Right atrium auricular region (tissue), 2 donors: ENCODE measurements around the gene DLG2. TPM values are rescaled to one million over a fixed set of nuclear protein-coding genes. Genes with fewer than 3 reads are reported as not detected.

ENCODE experiments used
- DNase-seq: peaks from one replicate; pipeline ENCODE4 v3.0.0-alpha.2; 2019; ENCODE audit warnings: low spot score
- H3K27ac ChIP-seq, 2 donors: fragments of 200-600 bp; sonication (generic); 1 replicate in 1 of 2; 2 replicates in 1 of 2; pipeline ENCODE4 v1.5.1; 2016 to 2019
- H3K27me3 ChIP-seq, 2 donors: fragments of 200-600 bp; sonication (generic); one replicate each; pipeline versions ENCODE4 v1.5.1 to v1.6.0; 2017 to 2019
- H3K36me3 ChIP-seq: fragments of 200-600 bp; sonication (generic); one replicate; pipeline ENCODE4 v1.5.1; 2016
- H3K4me1 ChIP-seq, 2 donors: fragments of 200-600 bp; sonication (generic); one replicate each; pipeline versions ENCODE4 v1.5.1 to v1.6.0; 2017 to 2019
- H3K4me3 ChIP-seq, 2 donors: fragments of 200-600 bp; sonication (generic); 1 replicate in 1 of 2; 2 replicates in 1 of 2; pipeline ENCODE4 v1.5.1; 2017 to 2019; ENCODE audit warnings: mild to moderate bottlenecking in 1 of 2, moderate library complexity in 1 of 2
- H3K9me3 ChIP-seq, 2 donors: fragments of 200-600 bp; sonication (generic); one replicate each; pipeline ENCODE4 v1.5.1; 2019
- total RNA-seq, 2 donors: library from RNA; depleted of rRNA; stranded (reverse); fragments of >200 nt; gene quantifications; one replicate each; pipeline ENCODE4 v1.1.0, GENCODE V29; 2016
- TF ChIP-seq, protein P1 (sequence below), 2 donors: fragments of 200-600 bp; sonication (generic); IDR thresholded peaks; one replicate each; pipeline ENCODE4 v1.5.1; 2019; ENCODE audit warnings: antibody characterized with exemption in 2 of 2

DLG2 gene
- total RNA-seq, 2 donors from 2014 or later: 6.6 to 6.7 TPM

DNA sequence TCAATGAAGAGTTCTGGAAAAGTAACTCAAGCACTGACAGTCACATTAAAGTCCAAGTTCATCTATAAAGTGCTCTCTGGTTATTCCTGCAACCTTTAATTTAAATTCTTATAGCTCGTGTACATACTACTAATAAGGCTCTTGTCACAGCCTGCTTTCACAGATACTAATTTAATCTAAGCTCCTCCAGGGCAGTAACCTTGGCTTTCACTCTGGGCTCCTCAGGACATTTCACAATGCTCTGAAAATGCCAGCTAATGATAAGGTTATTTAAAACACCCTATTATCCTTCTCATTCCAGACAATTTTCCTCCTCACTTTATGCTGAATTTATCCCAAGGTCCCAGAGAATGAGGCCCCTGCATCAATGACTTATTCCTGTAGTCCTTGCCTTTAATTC is 2098.3 kb downstream of the DLG2 start:
- TF ChIP-seq, protein P1, sequence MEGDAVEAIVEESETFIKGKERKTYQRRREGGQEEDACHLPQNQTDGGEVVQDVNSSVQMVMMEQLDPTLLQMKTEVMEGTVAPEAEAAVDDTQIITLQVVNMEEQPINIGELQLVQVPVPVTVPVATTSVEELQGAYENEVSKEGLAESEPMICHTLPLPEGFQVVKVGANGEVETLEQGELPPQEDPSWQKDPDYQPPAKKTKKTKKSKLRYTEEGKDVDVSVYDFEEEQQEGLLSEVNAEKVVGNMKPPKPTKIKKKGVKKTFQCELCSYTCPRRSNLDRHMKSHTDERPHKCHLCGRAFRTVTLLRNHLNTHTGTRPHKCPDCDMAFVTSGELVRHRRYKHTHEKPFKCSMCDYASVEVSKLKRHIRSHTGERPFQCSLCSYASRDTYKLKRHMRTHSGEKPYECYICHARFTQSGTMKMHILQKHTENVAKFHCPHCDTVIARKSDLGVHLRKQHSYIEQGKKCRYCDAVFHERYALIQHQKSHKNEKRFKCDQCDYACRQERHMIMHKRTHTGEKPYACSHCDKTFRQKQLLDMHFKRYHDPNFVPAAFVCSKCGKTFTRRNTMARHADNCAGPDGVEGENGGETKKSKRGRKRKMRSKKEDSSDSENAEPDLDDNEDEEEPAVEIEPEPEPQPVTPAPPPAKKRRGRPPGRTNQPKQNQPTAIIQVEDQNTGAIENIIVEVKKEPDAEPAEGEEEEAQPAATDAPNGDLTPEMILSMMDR (IDR thresholded peaks at IDR 0.05): no peak
- no peak overlapping the region for H3K4me3 ChIP-seq
- H3K27me3 ChIP-seq: no peaks in the 10 kb centered on the region
- H3K27ac ChIP-seq: no peak overlapping the region
- H3K36me3 ChIP-seq: no peaks in the 10 kb centered on the region
- H3K9me3 ChIP-seq: no peaks in the 10 kb centered on the region
- no peak for DNase-seq
- no peaks in the 10 kb centered on the region for H3K4me1 ChIP-seq

DNA sequence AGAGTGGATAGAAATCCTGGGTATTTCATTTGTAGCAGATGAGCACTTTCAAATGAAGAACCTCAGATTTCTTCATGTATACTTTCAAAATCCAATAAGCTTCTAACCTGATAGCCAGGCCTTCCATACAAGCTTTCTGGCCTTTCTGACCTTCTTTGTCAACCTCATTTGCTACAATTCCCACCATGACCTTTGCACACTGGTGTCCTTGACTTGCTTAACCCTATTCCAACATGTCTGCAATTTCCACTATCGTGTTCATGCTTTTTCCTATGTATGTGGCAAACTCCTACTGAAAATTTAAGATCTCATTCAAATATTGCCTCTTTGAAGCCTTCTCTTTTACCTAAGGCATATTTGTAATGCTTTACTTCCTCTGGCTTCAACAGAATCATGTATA is 2098.9 kb downstream of the DLG2 start:
- no peak for DNase-seq
- no peak overlapping the region for H3K4me3 ChIP-seq
- no peaks in the 10 kb centered on the region for H3K9me3 ChIP-seq
- TF ChIP-seq, protein P1 (IDR thresholded peaks at IDR 0.05): no peak
- no peaks in the 10 kb centered on the region for H3K4me1 ChIP-seq
- no peaks in the 10 kb centered on the region for H3K27me3 ChIP-seq
- no peaks in the 10 kb centered on the region for H3K36me3 ChIP-seq
- no peak overlapping the region for H3K27ac ChIP-seq

DNA sequence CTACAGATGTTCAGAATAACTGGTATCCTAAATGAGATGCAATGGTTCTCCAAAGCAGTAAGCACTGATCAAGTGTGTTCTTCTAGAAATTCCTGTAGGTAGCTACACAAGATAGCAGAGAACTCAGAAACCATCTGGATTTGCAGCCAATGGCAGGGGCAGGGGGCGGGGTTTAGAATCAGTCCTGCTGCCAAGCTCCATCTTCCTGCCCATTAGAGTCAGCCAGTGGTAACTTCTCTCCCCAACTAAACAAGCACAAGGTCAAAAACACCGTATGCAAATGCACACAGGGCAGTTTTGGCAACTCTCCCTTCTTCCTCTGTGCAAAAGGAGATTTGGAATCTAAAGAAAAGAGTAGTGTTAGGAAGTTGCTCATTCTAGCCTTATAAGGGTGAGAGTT is 2103.5 kb downstream of the DLG2 start:
- no peak overlapping the region for H3K27ac ChIP-seq
- no peaks in the 10 kb centered on the region for H3K4me1 ChIP-seq
- no peaks in the 10 kb centered on the region for H3K9me3 ChIP-seq
- no peak for DNase-seq
- TF ChIP-seq, protein P1 (IDR thresholded peaks at IDR 0.05): no peak
- no peaks in the 10 kb centered on the region for H3K36me3 ChIP-seq
- H3K4me3 ChIP-seq: no peak overlapping the region
- no peaks in the 10 kb centered on the region for H3K27me3 ChIP-seq

DNA sequence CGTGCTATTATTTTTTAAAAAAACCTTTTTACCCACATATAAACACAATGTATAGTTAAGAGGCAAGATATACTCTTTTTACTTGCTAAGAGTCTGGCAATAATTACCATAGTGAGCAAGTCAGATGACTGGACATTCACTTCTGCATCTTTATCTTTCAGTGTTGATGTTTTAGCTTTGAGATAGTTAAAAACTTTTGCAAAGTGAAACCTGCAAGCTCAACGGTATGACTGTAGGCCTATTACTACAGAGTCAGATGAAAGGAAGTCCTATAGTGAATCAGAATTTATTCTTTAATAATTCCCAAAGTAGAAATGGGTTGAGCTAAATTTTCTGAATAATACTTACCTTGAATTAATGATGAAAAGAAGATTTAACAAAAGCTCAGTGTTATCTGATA is 2104.2 kb downstream of the DLG2 start:
- no peaks in the 10 kb centered on the region for H3K27me3 ChIP-seq
- H3K36me3 ChIP-seq: no peaks in the 10 kb centered on the region
- TF ChIP-seq, protein P1 (IDR thresholded peaks at IDR 0.05): no peak
- no peaks in the 10 kb centered on the region for H3K4me1 ChIP-seq
- H3K27ac ChIP-seq: no peak overlapping the region
- H3K9me3 ChIP-seq: no peaks in the 10 kb centered on the region
- DNase-seq: no peak
- no peak overlapping the region for H3K4me3 ChIP-seq

DNA sequence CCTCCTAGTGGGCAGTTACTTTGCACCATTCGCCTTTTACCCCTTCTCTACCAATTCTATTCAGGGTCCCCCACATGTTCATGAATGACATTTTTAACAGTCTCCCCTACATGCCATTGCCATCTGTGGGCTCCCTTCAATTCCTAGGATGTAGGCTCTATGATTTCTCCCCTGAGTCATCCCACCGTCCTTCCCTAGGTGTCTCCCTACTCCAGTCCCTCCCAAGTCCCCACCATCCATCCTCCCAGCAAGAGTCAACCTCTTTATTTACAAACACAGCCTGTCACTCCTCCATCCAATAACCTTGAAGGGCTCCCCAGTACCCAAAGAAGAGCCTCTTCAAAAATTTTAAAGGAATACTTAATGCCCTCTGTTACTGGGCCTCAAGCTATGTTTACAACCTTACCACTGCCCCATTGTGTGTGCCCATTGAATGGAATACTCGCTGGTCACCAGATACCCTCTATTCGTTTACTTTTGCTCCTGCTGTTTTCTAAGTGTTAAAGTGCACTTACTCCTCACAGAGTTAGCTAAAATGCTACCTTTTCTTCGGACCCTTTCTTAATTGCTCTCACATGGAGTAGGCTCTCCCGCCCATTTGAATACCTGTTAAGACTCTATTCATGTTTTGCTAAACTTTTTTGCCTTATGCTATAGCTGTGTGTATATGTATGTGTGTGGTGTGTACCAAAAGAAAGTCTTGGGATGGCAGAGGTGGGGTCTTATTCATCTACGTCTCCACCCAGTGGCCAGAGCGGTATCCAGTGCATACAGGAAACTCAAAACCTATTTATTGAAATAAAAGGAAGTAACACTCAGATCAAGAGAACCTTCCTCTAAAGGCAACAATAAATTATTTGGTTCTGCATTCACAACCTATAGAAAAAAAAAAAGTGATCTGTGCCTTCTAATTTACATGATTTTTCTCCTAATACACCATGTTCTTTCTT is 2105.2 kb downstream of the DLG2 start:
- Histone ChIP-seq H3K36me3 (no peaks in the 10 kb centered on the region), H3K4me1 (no peaks in the 10 kb centered on the region), H3K27ac (no peak overlapping the region), H3K9me3 (no peaks in the 10 kb centered on the region), H3K27me3 (no peaks in the 10 kb centered on the region), H3K4me3 (no peak overlapping the region)
- no peak for DNase-seq
- TF ChIP-seq, protein P1 (IDR thresholded peaks at IDR 0.05): peak in 1 of 2 donors; percentile 31
